Transverse colon (tissue), 4 donors: ENCODE results near the gene SPOCK2. TPM values are rescaled to one million over a fixed set of nuclear protein-coding genes. Genes with fewer than 3 reads are reported as not detected.

Source experiments
- DNase-seq: peaks from one replicate; pipeline ENCODE4 v3.0.0-alpha.2; 2019
- H3K27ac ChIP-seq, 4 donors: fragments of 200-600 bp; sonication (generic); 2 replicates each; pipeline ENCODE4 v1.5.1; 2016 to 2018; ENCODE audit warnings: inconsistent platforms in 4 of 4
- H3K27me3 ChIP-seq: fragments of 200-600 bp; sonication (generic); 2 replicates; pipeline ENCODE4 v1.5.1; 2017; ENCODE audit warnings: inconsistent platforms
- H3K36me3 ChIP-seq, 4 donors: fragments of 200-600 bp; sonication (generic); 2 replicates each; pipeline ENCODE4 v1.5.1; 2017 to 2019; ENCODE audit warnings: inconsistent platforms in 4 of 4
- H3K4me1 ChIP-seq, 4 donors: fragments of 200-600 bp; sonication (generic); 2 replicates each; pipeline ENCODE4 v1.5.1; 2017 to 2020; ENCODE audit warnings: inconsistent platforms in 4 of 4
- H3K4me3 ChIP-seq, 4 donors: fragments of 200-600 bp; sonication (generic); 1 replicate in 1 of 4; 2 replicates in 3 of 4; pipeline versions ENCODE4 v1.5.1 to v1.6.1; 2017 to 2019; ENCODE audit warnings: inconsistent platforms in 4 of 4
- H3K9me3 ChIP-seq, 2 donors: fragments of 200-600 bp; sonication (generic); 2 replicates each; pipeline ENCODE4 v1.5.1; 2017 to 2019; ENCODE audit warnings: inconsistent platforms in 2 of 2
- EP300 ChIP-seq: sonication (generic); formaldehyde crosslinking; IDR thresholded peaks from one replicate; pipeline ENCODE4 v1.6.1; 2017; ENCODE audit warnings: antibody characterized with exemption, low read depth
- POLR2A ChIP-seq: fragments of 450-650 bp; IDR thresholded peaks from one replicate; pipeline ENCODE4 v1.6.1; 2016; ENCODE audit warnings: antibody characterized with exemption, mild to moderate bottlenecking, moderate library complexity
- POLR2AphosphoS5 ChIP-seq, 3 donors: sonication (generic); formaldehyde crosslinking; IDR thresholded peaks; one replicate each; pipeline ENCODE4 v1.6.1; 2016; ENCODE audit warnings: antibody characterized with exemption in 3 of 3
- WGBS, 2 donors: methylation state at CpG; one replicate each; pipeline ENCODE4 v1.1.5; 2018; ENCODE audit warnings: low coverage in 1 of 2; 5-methylcytosine and 5-hydroxymethylcytosine counted together
- in situ Hi-C, 4 donors: fragments of 200-750 bp; cut with MboI; loops; one replicate each; pipeline versions ENCODE4 v1.15.0 to v1.15.1; 2017; ENCODE audit warnings: low sequenced_read_pairs in 3 of 4, low pct_ligation_motif_present in 1 of 4, low pct_unique_long_range_greater_than_20kb in 1 of 4
- intact Hi-C: fragments of 100-400 bp; cut with DNase I; formaldehyde crosslinking; loops from one replicate; pipeline ENCODE4 v1.15.1; 2023; ENCODE audit warnings: low total_unique reads
- total RNA-seq, 4 donors: library from RNA; depleted of rRNA; stranded (reverse); fragments of >200 nt; gene quantifications; one replicate each; pipeline ENCODE4 v1.1.0, GENCODE V29; 2016
- TF ChIP-seq, protein P1 (sequence below), 5 experiments: fragments of 200-600 bp in 3 of 5; fragments of 450-650 bp in 2 of 5; sonication (generic) in 3 of 5; IDR thresholded peaks; 1 replicate in 2 of 5; 2 replicates in 3 of 5; pipeline ENCODE4 v1.5.1; 2016 to 2017; ENCODE audit warnings: antibody characterized with exemption in 5 of 5, inconsistent platforms in 3 of 5, mild to moderate bottlenecking in 2 of 5, moderate library complexity in 1 of 5

SPOCK2 gene
- total RNA-seq, 4 donors from 2014 or later = 6.0 to 24.7 (median 9.3) TPM

- Histone ChIP-seq H3K4me3 (no peak overlapping the region), H3K36me3 (peaks cover 0 to 4% (median 0%) of the 10 kb centered on the region in 4 donors), H3K4me1 (peaks cover 11 to 26% (median 22%) of the 10 kb centered on the region in 4 donors), H3K27me3 (peaks cover 44% of the 10 kb centered on the region), H3K27ac (no peak overlapping the region), H3K9me3 (no peaks in the 10 kb centered on the region)
- in situ Hi-C loops (no loop called here), intact Hi-C loops (no loop called here)
- DNase-seq = no peak
- no peak for TF ChIP-seq POLR2A
- TF ChIP-seq POLR2AphosphoS5 (IDR thresholded peaks at IDR 0.05) = no peak
- TF ChIP-seq EP300 = no peak
- TF ChIP-seq, protein P1, sequence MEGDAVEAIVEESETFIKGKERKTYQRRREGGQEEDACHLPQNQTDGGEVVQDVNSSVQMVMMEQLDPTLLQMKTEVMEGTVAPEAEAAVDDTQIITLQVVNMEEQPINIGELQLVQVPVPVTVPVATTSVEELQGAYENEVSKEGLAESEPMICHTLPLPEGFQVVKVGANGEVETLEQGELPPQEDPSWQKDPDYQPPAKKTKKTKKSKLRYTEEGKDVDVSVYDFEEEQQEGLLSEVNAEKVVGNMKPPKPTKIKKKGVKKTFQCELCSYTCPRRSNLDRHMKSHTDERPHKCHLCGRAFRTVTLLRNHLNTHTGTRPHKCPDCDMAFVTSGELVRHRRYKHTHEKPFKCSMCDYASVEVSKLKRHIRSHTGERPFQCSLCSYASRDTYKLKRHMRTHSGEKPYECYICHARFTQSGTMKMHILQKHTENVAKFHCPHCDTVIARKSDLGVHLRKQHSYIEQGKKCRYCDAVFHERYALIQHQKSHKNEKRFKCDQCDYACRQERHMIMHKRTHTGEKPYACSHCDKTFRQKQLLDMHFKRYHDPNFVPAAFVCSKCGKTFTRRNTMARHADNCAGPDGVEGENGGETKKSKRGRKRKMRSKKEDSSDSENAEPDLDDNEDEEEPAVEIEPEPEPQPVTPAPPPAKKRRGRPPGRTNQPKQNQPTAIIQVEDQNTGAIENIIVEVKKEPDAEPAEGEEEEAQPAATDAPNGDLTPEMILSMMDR (IDR thresholded peaks at IDR 0.05) = no peak
- 96% methylated on average over 3 of the region's 3 CpGs; no CpG with 5 or more reads in 1 of the 2 donors for WGBS, 2 donors
These were observed 2.0 kb upstream of the SPOCK2 start for GRCh38 chr10:72090326-72090725.

- TF ChIP-seq POLR2A = no peak
- WGBS, 2 donors = 45 to 52% methylated on average over 4 to 6 of the region's 6 CpGs
- Histone ChIP-seq H3K36me3 (peaks cover 0 to 4% (median 0%) of the 10 kb centered on the region in 4 donors), H3K4me3 (no peak overlapping the region), H3K27me3 (peaks cover 44% of the 10 kb centered on the region), H3K4me1 (peaks cover 11 to 26% (median 22%) of the 10 kb centered on the region in 4 donors), H3K9me3 (no peaks in the 10 kb centered on the region), H3K27ac (peak overlapping the region in 1 of 4 donors; percentile 56)
- in situ Hi-C loops = no loop called here
- peak; percentile 43 for DNase-seq
- intact Hi-C loops = no loop called here
These were observed 1.3 kb upstream of the SPOCK2 start for GRCh38 chr10:72089618-72090017.

DNA sequence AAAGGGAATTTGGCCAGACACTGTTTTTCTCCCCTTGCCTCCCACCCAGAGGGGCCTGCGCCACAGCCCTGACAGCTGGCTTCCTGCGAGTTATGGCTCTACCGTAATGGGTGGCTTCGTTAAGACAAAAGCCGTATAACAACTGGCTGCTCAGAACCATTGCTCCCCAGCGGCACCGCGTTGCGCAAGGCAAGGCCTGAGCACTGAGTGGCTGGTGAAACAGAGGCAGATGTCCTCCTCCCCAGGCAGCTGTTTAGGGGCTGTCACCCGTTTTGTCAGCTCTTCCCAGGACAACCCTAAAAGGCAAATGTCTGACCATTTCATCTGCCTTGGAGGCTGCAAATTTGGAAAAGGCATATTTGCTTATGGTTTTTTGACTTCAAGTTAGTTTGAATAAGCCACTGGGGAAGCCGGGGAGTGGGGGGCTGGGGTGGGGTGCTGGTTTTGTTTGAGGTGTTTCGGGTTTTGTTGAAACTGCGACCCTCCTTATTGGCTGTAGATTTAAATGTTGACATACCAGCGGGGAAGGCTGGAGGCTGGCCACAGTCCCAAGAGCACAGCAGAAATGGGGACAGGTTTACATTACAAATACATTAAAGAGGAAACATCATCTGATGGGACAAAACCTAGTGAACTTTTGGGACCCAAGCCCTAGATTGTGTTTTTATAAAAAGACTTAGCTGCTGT is 681 bp upstream of the SPOCK2 start:
- Histone ChIP-seq H3K27ac (peak overlapping the region; percentile 20 to 62 (median 56)), H3K27me3 (peaks cover 44% of the 10 kb centered on the region), H3K9me3 (no peaks in the 10 kb centered on the region), H3K4me3 (peak overlapping the region in 1 of 4 donors; percentile 46), H3K36me3 (peaks cover 0 to 1% (median 0%) of the 10 kb centered on the region in 4 donors), H3K4me1 (peaks cover 11 to 26% (median 22%) of the 10 kb centered on the region in 4 donors)
- intact Hi-C loops (no loop called here), in situ Hi-C loops (no loop called here)
- no peak for DNase-seq
- 48 to 52% methylated on average over 4 to 14 of the region's 14 CpGs for WGBS, 2 donors
- TF ChIP-seq, protein P1 (IDR thresholded peaks at IDR 0.05) = no peak
- TF ChIP-seq POLR2A = no peak
- no peak for TF ChIP-seq POLR2AphosphoS5 (IDR thresholded peaks at IDR 0.05)

DNA sequence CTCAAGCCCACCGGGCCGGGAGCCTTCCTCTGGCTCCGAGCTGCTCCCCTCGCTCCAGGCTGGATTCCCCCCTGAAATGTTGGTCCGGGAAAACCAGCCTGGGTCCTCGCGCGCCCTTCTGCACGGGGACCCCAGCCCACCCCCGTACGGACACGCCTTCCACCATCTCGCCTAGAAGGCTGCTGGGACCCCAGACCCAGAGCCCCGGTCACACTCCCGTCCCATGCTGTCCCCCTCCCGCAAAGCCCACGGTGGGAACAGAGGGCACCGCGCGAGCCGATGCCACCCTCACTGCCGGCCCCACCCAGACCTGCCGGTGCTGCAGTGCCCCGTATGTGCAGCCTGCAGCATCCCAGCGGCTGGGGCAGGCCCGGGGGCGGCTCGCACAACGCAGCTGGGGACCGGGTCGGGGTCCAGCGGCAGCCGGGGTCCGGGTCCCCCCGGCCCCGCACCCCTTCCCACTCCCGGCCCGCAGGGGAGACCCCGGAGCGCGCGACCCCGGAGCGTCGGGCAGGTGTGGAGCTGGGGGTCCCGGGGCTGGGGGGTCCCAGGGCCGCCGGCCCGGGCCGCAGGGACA is 871 bp downstream of the SPOCK2 start:
- Histone ChIP-seq H3K4me3 (peak overlapping the region; percentile 4 to 46 (median 28)), H3K36me3 (no peaks in the 10 kb centered on the region), H3K27ac (peak overlapping the region; percentile 55 to 62 (median 56)), H3K9me3 (no peaks in the 10 kb centered on the region), H3K4me1 (peaks cover 11 to 26% (median 22%) of the 10 kb centered on the region in 4 donors), H3K27me3 (peaks cover 44% of the 10 kb centered on the region)
- 3% methylated on average over 16 of the region's 50 CpGs; no CpG with 5 or more reads in 1 of the 2 donors for WGBS, 2 donors
- peak; percentile 39 for DNase-seq
- intact Hi-C loops = no loop called here
- in situ Hi-C loops = no loop called here
- TF ChIP-seq POLR2A = no peak
- no peak for TF ChIP-seq POLR2AphosphoS5 (IDR thresholded peaks at IDR 0.05)
- no peak for TF ChIP-seq EP300
- TF ChIP-seq, protein P1 (IDR thresholded peaks at IDR 0.05) = no peak
